ENCODE results near the gene DUOXA2.

DNA sequence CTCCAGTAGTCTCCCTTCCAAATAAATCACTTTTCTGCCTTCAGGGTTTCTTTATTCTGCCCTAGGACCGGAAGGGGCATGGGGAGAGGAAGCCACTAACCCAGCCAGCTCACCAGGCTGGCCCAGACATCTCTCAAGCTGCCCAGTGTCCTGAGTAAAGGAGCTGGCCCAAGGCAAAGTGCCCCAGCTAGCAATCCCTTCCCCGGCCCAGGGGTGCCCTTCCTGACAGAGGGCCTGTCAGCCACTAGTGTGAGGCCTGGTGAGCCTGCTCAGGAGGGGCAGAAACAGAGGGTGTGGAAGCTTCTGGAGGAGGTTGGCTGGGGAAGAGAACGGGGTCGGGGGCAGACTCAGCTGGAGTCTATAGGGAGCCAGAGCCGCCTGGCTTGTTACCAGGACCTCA, 51.4 kb downstream of the DUOXA2 start:
- TF ChIP-seq CHD4 (IDR thresholded peaks at IDR 0.05; ENCODE audit: borderline replicate concordance) (no peak), ZFP36 (IDR thresholded peaks at IDR 0.05; ENCODE audit: borderline replicate concordance, partially characterized antibody) (no peak), CHD2 (IDR thresholded peaks at IDR 0.05; ENCODE audit: low read length, partially characterized antibody) (no peak), HOXA7 (CRISPR knock-in tag; IDR thresholded peaks at IDR 0.05) (no peak), SMC3 (IDR thresholded peaks at IDR 0.05) (no peak), POLR2A (IDR thresholded peaks at IDR 0.05; ENCODE audit: low read length) (no peak), EP300 (IDR thresholded peaks at IDR 0.05) (no peak), NFE2L2 (conservative IDR thresholded peaks at IDR 0.05; ENCODE audit: low read length) (no peak), RARB (CRISPR knock-in tag; IDR thresholded peaks at IDR 0.05) (no peak)
- TF ChIP-seq, protein P1, sequence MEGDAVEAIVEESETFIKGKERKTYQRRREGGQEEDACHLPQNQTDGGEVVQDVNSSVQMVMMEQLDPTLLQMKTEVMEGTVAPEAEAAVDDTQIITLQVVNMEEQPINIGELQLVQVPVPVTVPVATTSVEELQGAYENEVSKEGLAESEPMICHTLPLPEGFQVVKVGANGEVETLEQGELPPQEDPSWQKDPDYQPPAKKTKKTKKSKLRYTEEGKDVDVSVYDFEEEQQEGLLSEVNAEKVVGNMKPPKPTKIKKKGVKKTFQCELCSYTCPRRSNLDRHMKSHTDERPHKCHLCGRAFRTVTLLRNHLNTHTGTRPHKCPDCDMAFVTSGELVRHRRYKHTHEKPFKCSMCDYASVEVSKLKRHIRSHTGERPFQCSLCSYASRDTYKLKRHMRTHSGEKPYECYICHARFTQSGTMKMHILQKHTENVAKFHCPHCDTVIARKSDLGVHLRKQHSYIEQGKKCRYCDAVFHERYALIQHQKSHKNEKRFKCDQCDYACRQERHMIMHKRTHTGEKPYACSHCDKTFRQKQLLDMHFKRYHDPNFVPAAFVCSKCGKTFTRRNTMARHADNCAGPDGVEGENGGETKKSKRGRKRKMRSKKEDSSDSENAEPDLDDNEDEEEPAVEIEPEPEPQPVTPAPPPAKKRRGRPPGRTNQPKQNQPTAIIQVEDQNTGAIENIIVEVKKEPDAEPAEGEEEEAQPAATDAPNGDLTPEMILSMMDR (IDR thresholded peaks at IDR 0.05), result no peak
